OCI-M2 (cell line): ENCODE results near the gene ZNF286A.
A peak's percentile ranks its signal among the peaks of the same experiment; 100 is the strongest.
"Not testable (repeated sequence)": the region's sequence is repeated elsewhere in the genome, so short reads cannot be mapped to it uniquely, and the experiment has no call there.

ENCODE experiments used
- DNase-seq: peaks from one replicate; lab custom pipeline; 2025; ENCODE audit not compliant: unreplicated experiment; lab: John Stamatoyannopoulos, UW

Gene ZNF286A

DNA sequence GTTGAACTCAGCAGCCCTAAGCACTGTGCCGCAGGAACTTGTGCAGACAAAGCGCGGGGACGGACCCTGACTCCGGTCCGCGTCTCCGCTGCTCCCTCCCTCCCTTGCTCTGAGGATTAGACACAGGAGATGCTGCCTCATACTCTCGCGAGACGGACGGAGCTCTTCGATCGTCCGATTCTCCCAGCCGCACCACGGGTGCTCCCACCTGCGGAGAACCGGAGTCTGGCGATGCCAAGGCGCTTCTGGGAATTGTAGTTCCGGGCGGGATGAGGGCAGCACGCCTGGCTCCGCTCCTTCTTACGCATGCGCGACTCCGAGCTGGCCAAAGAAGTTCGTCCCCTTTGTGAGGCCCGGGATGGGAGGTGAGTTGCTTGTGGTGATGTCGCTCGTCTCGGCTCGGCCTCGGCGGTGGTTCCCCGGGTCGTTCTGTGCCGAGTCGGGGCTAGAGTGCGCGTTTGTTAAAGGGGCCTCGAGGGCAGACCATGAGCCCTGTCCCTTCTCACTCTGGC, at the start of gene ZNF286A:
TSS of gene ZNF286A (plus strand) at position 340 of the 512 bp plus-strand sequence. CDS start 578 bp downstream, outside the sequence.
- peak; percentile 85 for DNase-seq

DNA sequence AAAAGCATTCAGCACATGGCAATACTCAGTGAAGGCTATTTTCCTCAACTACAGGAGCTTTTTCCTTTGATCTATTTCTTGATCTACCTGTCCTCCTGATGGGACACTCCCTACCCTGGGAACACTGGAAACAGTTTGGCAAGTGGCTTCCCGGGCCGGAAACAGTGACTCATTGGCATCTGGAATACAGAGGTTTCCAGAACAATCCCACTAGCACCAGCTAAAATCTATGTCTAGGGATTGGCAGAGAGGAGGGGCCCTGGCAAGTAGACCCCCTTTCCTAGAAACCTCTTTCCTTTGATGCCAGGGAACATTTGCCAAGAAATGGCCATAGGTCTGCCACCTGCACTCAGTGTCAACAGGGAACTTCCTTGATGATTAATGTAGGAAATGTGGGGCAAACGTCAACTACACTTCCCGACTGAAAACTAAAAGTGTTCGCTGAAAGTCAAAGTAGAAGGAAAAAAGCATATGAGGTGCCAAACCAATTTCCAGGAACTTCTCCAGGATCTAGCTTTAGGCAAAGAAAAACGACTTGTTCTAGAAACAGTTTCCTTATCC, 49.6 kb upstream of the ZNF286A start:
- no peak for DNase-seq

DNA sequence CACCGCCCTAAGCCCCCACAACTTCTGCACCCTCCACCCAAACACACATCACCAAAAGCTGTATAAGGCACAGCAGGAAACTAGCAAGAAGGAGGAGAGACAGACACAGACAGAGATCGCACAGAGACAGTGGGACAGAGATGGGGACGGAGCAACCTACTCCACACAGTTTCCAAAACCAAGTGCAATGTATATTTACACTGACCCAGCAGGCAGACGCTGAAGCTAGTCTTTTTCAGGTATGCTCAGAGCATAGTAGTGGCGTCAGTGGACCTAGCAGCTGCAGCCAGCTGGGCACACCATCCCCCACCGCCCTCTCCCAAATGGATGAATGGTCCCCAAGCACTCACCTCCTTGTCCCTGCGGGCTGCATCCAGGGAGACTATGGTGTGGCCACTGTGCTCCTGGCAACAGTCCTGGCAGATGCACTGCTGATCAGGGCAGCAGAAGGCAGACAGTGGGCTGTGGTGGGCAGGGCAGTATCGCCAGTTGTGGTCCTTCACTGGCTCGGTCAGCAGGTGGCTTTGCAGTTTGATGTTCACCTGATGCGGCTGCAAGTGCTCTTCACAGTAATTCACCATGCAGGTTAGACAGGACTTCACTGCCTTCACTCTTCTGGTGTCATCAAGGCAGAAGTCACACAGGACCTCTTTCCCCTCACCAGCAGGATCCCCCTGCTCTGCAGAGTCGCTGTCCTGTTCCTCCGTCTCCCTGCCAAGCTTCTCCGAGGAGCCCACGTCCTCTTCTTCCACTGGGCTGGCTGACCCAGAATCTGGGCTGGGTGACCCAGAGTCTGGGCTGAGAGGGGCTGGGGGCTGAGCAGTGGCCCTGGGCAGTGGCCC, 48.6 kb upstream of the ZNF286A start:
- DNase-seq, result no peak

DNA sequence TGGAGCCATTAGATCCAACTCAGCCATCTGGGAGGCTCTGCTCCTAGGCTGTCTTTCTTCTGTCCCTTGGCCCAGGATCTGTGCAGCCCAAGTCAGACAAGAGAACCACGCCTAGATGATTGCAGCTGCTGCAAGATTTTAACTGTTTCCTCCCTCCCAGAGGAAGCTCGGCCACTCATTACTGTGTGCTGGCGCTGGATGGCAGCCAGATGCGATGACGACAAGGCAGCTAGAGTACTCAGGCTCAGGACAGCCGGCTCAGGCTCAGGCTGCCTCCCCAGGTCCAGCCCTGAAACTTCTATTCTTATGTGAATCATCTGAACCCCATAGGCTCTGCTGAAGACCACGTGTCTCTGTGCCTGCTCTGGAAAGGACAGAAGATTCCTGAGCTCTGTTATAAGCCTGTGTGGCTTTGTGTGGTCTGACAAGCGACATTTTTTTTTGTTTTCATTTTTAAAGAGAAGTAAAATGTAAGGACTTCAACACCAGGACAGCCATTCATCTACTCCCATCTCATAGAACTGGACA, 47.9 kb upstream of the ZNF286A start:
- DNase-seq, result no peak

DNA sequence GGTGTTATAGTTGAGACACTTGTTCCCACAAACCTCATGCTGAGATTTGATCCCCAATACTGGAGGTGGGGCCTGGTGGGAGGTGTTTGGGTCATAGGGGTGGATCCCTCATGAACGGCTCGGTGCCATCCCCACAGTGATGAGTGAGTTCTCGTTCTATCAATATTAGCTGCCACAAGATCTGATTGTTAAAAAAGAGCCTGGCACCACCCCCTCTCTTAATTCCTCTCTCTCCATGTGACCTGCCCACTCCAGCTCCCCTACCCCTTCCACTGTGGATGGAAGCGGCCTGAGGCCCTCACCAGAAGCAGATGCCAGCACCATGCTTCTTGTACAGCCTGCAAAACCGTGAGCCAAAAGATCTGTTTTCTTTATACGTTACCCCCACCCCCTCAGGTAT, 46.6 kb upstream of the ZNF286A start:
- DNase-seq, result no peak

DNA sequence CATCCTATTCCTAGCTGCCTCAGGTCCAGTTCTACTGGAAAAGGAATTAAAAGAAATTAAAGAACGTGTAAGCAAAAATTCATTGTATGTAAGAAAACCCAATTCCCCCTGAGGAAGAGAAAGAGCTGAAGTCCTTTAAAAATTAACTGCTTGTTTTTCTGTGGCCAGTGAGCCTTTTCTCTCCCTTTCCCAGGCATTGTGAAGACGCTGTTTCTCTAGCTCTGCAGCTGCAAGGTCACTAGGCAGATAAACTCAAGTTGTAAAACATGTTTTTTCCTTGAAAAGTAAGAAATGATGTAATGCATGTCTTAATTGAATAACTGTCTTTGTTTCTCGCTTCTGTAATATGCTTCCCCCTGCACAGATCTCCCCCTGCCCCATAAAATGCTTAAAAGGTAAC, 45.2 kb upstream of the ZNF286A start:
- not testable (repeated sequence) for DNase-seq

DNA sequence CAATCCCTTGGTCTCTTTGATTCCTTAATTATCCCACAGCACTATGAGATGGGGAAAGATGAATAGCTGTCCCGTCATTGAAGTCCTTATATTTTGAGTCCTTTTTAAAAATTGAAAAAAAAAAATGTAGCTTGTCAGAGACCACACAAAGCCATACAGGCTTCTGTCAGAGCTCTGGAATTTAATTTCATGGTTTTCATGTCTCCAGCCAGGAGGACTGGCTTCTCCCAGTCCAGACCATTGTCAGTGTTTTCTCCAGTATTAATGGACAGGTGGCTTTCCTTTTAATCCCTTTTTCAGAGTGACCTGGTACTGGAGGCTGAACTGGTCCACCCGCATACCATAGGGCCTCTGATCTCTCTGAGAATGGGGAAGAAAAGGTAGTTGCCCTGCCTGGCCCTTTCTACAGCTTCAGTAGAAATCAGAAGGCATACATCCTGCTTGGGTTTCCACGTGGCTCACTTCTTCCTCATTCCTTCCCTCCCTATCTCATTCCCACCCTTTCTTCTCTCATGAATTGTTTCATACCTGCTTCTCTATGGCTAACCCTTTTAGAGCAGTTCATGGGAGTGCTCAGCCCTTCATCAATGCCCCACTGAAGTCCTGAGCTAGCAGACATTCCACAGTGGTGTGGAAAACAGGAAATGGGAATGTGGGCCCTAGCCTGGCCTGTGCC, 44.5 kb upstream of the ZNF286A start:
- DNase-seq, result no peak

DNA sequence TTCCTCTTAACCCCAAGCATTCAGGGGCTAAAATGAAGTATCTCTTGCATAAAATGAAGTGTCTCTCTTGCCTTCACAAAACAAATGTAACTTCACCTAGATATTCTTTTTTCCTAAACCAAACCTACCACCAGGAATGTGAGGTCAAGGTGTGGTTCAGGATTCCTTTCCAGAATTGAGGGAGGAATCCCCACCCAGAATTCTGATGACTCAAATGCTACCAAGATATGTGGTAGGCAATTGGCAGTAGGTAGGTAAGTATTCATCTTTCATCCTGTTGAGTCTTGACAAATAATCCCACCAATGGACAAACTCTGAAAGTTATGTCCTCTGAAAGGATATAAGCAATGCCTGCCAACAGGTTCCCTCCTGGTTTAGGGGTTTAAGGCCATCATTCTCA, 41.7 kb upstream of the ZNF286A start:
- DNase-seq, result no peak

DNA sequence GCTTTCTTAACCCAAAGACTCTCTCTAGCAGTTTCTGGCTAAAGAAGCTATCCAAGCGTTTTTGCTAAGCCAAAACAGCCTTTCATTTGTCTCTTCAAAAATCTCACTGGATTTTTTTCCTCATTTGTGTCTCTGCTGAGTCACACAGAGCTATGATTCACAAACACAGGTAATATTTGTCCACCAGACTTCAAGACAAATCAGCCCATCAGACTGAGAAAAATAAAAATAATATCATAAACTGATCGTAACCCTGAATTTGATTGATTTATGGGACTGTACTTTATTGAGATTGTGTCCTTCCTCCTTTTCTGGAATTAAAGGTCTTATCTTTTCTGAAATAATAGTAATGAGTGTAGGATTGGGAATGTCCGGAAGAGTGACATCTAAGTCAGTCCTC, 41.3 kb upstream of the ZNF286A start:
- DNase-seq, result no peak

DNA sequence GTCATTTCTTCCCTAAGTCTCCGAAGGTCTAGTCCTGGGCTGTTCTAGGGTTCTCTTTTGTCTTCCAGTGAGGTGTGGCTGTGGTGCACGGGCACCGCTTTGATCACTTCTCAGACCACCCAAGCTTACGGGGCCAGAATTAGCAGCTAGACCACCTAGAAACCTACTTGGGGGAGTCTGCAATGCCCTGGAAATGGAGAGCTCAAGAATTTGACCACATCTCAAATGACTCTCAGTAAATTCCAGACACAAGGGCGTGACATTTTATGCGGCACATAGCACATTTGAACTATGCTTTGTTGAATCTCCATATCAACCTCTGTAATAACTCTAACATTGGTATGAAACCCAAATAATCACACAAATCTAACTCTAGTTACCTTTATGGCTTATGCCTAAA, 40.3 kb upstream of the ZNF286A start:
- DNase-seq, result no peak

DNA sequence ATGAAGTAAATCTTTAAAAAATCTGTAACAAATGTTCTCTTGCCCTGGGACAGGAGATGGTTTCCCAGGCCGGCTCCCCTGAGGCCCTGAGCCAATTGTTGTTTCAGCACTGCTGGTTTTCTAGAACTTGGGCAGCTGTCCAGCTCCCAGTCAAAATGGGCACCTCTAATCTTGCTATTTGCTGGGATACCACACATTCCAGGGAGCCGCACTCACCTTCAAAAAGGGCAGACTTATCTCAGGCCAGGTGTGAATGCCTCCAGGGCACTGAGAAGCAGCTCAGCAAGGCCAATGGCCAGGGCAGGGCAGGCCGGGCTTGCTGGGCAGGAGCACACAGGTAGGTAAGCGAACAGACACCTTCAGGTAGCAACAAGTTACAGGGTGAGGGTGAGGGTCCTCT, 39.9 kb upstream of the ZNF286A start:
- DNase-seq, result no peak

DNA sequence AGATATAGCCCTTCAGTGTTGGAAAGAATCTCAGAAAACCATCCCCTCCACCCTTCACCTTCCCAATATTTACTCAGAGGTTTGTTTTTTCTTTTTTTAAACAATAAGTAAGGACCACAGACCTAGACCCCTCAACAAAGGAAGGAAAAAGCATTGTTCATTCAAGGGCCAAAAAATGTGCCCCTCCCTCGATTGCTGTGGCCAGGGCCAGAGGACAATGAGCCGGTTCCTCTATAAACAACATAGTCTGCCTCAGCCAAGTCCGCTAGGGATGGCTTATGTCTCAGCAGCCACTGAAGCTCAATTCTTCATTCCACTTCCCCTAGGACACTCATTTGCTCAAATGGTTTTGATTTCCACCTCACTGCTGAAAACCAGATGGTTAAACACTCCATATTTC, 39.5 kb upstream of the ZNF286A start:
- DNase-seq, result no peak

DNA sequence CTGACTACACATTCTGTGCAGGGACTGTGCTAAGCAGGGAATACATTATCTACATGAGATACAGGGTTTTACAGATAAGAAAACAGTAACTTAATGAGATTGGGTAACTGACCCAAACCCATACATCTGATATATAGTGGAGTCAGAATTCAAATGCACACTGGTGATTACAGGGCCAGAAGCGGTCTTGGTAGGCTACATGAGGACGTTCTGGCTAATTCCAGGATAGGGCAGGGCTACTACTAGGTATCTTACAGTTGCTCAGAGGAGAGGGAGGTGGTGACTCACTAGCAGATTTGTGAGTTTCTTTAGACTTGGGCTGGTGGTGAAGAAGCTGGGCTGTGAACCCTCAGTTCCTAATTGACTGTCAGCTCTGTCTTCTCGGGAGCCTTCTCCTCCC, 36.9 kb upstream of the ZNF286A start:
- DNase-seq, result no peak

DNA sequence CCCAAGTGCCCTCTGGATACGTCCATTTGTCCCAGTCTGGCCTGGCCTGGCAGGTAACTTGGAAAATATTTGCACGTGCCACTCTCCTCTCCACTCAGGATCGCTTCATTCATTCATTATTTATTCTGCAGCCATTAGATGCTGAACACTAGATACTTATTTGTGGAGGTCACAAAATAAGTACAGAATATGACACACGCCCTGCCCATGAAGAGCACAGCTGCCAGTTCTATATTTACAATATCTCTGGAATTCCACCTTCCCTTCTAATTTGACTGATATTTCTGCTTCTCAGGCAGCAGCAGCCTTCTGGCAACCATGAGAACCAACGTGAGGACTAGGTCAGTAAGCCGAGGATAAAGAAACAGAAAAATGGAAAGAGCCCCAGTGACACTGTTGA, 36.4 kb upstream of the ZNF286A start:
- no peak for DNase-seq

DNA sequence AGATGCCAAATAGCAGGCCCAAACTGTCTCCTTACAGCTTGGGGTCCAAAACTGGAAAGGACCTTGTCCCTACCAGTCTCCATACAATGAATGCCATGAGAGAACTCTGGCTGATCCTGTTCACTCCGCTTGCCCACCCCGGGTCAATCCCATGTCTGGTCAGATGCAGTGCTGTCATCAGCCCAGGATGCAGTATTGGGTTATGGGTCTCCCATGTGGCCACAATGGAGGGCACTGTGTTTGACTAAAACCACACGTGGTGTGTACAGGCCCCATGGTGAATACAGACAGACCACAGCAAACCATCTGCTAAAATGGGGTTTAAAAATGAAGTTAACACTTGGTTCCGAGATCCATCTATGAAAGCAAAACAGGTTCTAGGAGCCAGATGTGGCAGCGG, 35.9 kb upstream of the ZNF286A start:
- no peak for DNase-seq

DNA sequence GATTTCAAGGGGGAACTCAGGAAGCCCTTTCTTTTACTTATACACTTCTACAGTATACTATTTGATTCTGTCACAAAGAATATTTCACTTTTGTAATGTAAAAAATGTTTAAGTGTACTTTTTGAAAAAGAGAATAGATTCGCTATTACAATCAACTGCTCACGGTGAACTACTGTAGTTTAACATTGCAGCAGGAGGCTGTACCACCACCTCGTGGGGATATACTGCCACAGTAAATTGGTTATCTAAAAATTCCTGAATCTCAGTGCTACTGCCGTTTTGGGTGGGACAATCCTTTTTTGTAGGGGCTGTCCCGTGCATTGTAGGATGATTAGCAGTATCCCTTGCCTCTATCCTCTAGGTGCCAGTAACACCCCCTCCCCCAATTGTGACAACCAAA, 30.0 kb upstream of the ZNF286A start:
- not testable (repeated sequence) for DNase-seq

DNA sequence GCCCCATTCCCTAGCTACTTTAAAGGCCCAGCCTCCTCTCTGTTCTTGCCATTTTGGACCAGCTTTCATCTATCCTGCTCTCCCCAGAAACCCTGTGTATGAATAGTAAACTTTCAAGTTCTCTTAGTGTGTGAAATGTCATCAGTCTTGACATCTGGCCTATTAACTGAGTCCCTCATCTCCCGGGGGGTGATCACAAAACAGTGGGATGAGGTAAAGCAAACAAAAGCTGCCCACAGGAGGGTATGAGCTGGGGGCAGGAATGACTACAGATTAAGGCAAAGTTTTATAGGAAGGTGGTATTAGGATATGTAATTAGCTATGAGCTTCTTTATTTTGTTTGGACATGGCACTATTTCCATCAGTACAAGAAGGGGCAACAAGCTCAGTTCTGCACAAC, 24.9 kb upstream of the ZNF286A start:
- DNase-seq, result not testable (repeated sequence)

DNA sequence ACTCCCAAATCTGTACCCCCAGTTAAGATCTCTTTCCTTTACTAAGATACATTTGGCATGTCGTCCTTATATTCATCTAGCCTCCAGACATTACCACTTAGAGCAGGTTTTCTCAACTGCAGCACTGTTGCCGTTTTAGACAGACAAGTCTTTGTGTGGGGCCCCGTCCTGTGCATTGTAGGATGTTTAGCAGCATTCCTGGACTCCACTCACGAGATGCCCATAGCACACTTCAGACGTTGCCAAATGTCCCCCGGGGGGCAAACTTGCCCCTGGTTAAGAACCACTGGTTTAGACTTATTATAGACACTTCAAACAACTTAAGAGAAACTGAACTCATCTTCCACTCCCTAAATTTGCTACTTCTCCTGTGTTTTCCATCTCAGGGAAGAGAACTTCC, 23.6 kb upstream of the ZNF286A start:
- not testable (repeated sequence) for DNase-seq

DNA sequence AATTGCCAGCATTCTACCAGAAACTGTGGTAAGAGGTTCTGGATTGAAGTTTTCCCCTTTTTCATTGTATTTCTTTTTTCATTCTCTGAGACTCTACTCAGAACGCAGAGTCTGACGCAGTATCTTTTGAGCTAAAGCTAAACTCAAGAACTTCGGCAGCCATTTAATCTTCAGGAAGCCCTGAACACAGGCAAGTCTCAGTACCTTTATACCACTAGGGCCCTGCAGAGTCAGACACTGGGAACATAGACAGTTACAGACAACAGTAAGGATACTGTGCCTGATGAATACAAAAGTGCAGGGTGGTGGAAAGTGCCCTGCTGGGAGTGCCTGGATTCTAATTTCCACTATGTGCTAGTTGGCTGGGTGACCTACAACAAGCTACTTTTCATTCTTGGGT, 16.4 kb upstream of the ZNF286A start:
- DNase-seq, result not testable (repeated sequence)

DNA sequence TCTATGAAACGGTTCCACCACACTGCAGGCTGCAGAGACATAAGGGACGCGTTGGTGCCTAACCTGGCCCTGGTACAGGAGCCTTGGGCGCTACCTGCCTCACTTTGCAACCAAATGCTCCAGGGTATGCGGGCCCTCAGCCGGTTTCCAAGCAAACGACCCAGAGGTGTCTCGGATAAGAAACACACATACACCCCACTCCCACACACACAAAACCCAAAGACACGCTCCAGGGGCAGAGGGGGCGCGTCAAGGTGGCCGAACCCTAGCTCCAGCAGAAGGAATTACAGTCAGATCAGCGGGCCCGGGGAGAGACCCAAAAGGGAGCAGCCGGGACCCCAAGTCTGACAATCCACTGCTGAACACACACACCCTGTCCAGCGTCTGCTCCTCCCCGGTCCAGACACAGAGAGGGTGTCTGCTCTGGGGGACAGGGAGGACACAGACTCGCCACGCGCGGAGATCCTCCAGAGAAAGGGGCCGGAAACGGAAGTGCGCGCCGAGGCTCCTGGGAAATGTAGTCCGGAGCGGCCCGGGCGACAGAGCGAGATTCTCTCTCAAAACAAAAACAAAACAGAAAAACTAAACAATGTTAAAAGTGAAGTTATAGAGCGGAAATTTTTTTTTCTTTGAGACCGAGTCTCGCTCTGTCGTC, 15.6 kb upstream of the ZNF286A start, which contains the start of gene TRIM16:
TSS of gene TRIM16 (minus strand) at position 488 of the 655 bp plus-strand sequence. CDS start 32,702 bp downstream, outside the sequence.
- not testable (repeated sequence) for DNase-seq

DNA sequence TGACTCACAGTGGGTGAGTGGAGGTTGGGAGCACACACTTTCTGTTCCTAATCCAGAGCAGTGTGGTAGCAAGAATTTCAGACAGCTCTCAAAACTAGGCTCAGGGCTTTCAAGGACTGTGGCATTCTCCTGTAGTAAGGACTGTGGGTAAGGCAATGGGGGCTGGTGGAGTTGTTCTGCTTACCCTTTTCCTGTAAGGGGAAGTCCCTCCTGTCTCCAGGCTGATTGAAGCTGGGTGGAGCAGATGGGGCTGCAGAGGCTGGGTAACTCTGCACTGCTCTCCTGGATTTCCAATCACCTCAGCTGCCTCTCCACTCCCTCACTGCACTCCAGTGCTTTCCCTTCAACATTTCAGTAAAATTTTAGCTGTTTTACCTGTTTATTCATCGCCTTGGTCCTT, 12.1 kb upstream of the ZNF286A start:
- not testable (repeated sequence) for DNase-seq
